Measurements from ENCODE around the gene PRPSAP1. TPM values are rescaled to one million over a fixed set of nuclear protein-coding genes. Genes with fewer than 3 reads are reported as not detected.
A peak's percentile ranks its signal among the peaks of the same experiment; 100 is the strongest.

Gene PRPSAP1
- total and polyA plus RNA-seq, 2 of the 8 experiments (the other 6 are each of a cell fraction or from before 2014, with no cell fraction given): 32.0 to 54.2 TPM

DNA sequence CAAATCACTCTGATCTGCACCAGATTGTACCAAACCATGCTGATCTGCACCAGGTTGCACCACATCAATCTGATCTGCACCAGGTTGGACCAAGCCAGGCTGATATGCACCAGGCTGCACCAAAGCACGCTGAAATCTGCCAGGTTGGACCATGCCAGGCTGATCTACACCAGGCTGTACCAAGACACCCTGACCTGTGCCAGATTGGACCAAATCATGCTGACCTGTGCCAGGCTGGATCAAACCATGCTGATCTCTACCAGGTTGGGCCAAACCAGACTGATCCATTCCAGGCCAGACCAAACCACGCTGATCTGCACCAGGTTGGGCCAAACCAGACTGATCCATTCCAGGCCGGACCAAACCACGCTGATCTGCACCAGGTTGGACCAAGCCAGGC, 61.1 kb downstream of the PRPSAP1 start:
- no peak overlapping the region for H3K4me2 ChIP-seq (ENCODE audit: insufficient read depth in 1 of 2, low read depth in 2 of 2, low read length in 2 of 2)
- no peaks in the 10 kb centered on the region for H3K27me3 ChIP-seq (replicated peaks in 1 of 4; ENCODE audit: control insufficient read depth in 3 of 4, extremely low read depth in 1 of 4, insufficient read depth in 3 of 4, low read length in 3 of 4)
- H3K23me2 ChIP-seq (ENCODE audit: low read depth, low read length): no peaks in the 10 kb centered on the region
- H3K79me1 ChIP-seq (ENCODE audit: low read depth, low read length): no peaks in the 10 kb centered on the region
- no peak overlapping the region for H3K18ac ChIP-seq (ENCODE audit: extremely low read depth, low read length)
- DNase-seq (ENCODE audit: low read depth in 1 of 2, low spot score in 2 of 2) (no peak), FAIRE-seq (no peak)
- H3K9me3 ChIP-seq (ENCODE audit: insufficient read depth in 2 of 2, low read depth in 1 of 2, low read length in 1 of 2): no peaks in the 10 kb centered on the region
- POLR2A ChIA-PET (ENCODE audit: partially characterized antibody): no interaction called here
- no peak overlapping the region for H4K91ac ChIP-seq (replicated peaks; ENCODE audit: insufficient read length, low read length)
- no peak overlapping the region for H2BK5ac ChIP-seq (ENCODE audit: low read depth, low read length)
- WGBS, 2 experiments (ENCODE audit: extremely low coverage in 1 of 2, insufficient coverage in 1 of 2, insufficient read length in 1 of 2, insufficient replicate concordance in 2 of 2, low coverage in 1 of 2, low lambda C conversion rate in 2 of 2, missing lambda C conversion rate in 1 of 2): 88% methylated on average over 4 of the region's 4 CpGs; no CpG with 5 or more reads in 1 of the 2 experiments
- H2BK20ac ChIP-seq (ENCODE audit: low read length): no peak overlapping the region
- H2BK15ac ChIP-seq (ENCODE audit: low read length): no peak overlapping the region
- H2BK12ac ChIP-seq (ENCODE audit: low read depth, low read length): no peak overlapping the region
- H3K9ac ChIP-seq (replicated peaks in 1 of 4; ENCODE audit: extremely low read depth in 1 of 4, low read depth in 3 of 4, low read length in 3 of 4): no peak overlapping the region
- H3K4me3 ChIP-seq (ENCODE audit: extremely low read depth in 1 of 4, insufficient read depth in 2 of 4, low read depth in 3 of 4, low read length in 4 of 4): no peak overlapping the region
- H4K20me1 ChIP-seq (replicated peaks in 1 of 2; ENCODE audit: control insufficient read depth in 1 of 2, insufficient read depth in 2 of 2, low read length in 2 of 2): peaks cover 0 to 5% of the 10 kb centered on the region in 2 experiments
- H2BK120ac ChIP-seq (replicated peaks; ENCODE audit: low read depth, low read length): no peak overlapping the region
- no peak overlapping the region for H3K27ac ChIP-seq (ENCODE audit: low read depth, low read length)
- no peak overlapping the region for H2AK5ac ChIP-seq (ENCODE audit: low read depth, low read length)
- no peak overlapping the region for H3K23ac ChIP-seq (ENCODE audit: insufficient read length)
- H3K36me3 ChIP-seq (ENCODE audit: control insufficient read depth in 2 of 4, insufficient read depth in 4 of 4, low read length in 3 of 4): peaks cover 0 to 4% (median 0%) of the 10 kb centered on the region in 4 experiments; a peak in 1 of 8 replicates
- no peak overlapping the region for H3K4ac ChIP-seq (replicated peaks; ENCODE audit: insufficient read length, low read depth, low read length)
- CTCF ChIA-PET (ENCODE audit: partially characterized antibody): no interaction called here
- H4K8ac ChIP-seq (ENCODE audit: extremely low read depth, insufficient read depth, low read length): peak overlapping the region; percentile 68; the same call in 1 of the 2 replicates
- no peak overlapping the region for H3K56ac ChIP-seq (replicated peaks; ENCODE audit: insufficient read length, low read depth, low read length)
- no peak overlapping the region for H3K14ac ChIP-seq (ENCODE audit: insufficient read length)
- no peaks in the 10 kb centered on the region for H3K79me2 ChIP-seq (ENCODE audit: control insufficient read depth in 1 of 2, insufficient read depth in 2 of 2, low read length in 2 of 2)
- H3K4me1 ChIP-seq (replicated peaks in 1 of 4; ENCODE audit: control insufficient read depth in 3 of 4, insufficient read depth in 4 of 4, low read length in 3 of 4): no peaks in the 10 kb centered on the region
- no peak overlapping the region for H2AFZ ChIP-seq (ENCODE audit: low read length)
- H4K5ac ChIP-seq (ENCODE audit: insufficient read length, low read depth, low read length): no peak overlapping the region
